PFSK-1 (cell line): Measurements from ENCODE around the gene ATF6B.

Source experiments
- FOXP2 ChIP-seq: optimal IDR thresholded peaks from 2 replicates; pipeline ENCODE3; 2011; ENCODE audit warnings: borderline replicate concordance, control low read depth, inconsistent platforms; ENCODE audit not compliant: insufficient read depth; ENCODE audit errors: extremely low read length, extremely low read depth
- POLR2AphosphoS5 ChIP-seq: IDR thresholded peaks from 2 replicates; pipeline ENCODE4 v1.6.1; 2012; ENCODE audit warnings: low read depth, mild to moderate bottlenecking, control low read depth, low read length, moderate library complexity
- REST ChIP-seq, 2 experiments: IDR thresholded peaks; 2 replicates each; pipeline versions ENCODE4 v1.6.1 to v1.8.0; 2011 to 2012; ENCODE audit warnings: low read depth in 2 of 2, low read length in 2 of 2, control low read depth in 1 of 2, inconsistent platforms in 1 of 2, mild to moderate bottlenecking in 1 of 2, moderate library complexity in 1 of 2; ENCODE audit not compliant: insufficient read depth in 1 of 2
- SIN3A ChIP-seq: IDR thresholded peaks from 2 replicates; pipeline ENCODE4 v1.6.1; 2012; ENCODE audit warnings: mild to moderate bottlenecking, low read length, moderate library complexity, borderline replicate concordance; ENCODE audit not compliant: insufficient read depth
- TAF1 ChIP-seq: IDR thresholded peaks from 2 replicates; pipeline ENCODE4 v1.6.1; 2012; ENCODE audit warnings: low read length, control low read depth, borderline replicate concordance; ENCODE audit not compliant: insufficient read depth

The ATF6B gene

GRCh38 chr6:32147401-32148132 is 19.5 kb upstream of the ATF6B start:
- TF ChIP-seq FOXP2 (no peak), TAF1 (no peak), REST (IDR thresholded peaks at IDR 0.05; ENCODE audit: insufficient read depth in 1 of 2, low read depth in 2 of 2, low read length in 2 of 2) (no peak), POLR2AphosphoS5 (no peak), SIN3A (no peak)

GRCh38 chr6:32146687-32147086 is 18.6 kb upstream of the ATF6B start:
- TF ChIP-seq TAF1 (no peak), REST (IDR thresholded peaks at IDR 0.05; ENCODE audit: insufficient read depth in 1 of 2, low read depth in 2 of 2, low read length in 2 of 2) (no peak), POLR2AphosphoS5 (no peak), SIN3A (no peak), FOXP2 (no peak)

GRCh38 chr6:32146287-32146686 is 18.2 kb upstream of the ATF6B start:
- TF ChIP-seq REST (IDR thresholded peaks at IDR 0.05; ENCODE audit: insufficient read depth in 1 of 2, low read depth in 2 of 2, low read length in 2 of 2) (no peak), POLR2AphosphoS5 (no peak), TAF1 (no peak), FOXP2 (no peak), SIN3A (no peak)

- TF ChIP-seq FOXP2 (no peak), SIN3A (no peak)
Observed at GRCh38 chr6:32140420-32141046, 12.5 kb upstream of the ATF6B start.

GRCh38 chr6:32139590-32139989 is 11.5 kb upstream of the ATF6B start:
- TF ChIP-seq SIN3A (no peak), FOXP2 (no peak), REST (IDR thresholded peaks at IDR 0.05; ENCODE audit: insufficient read depth in 1 of 2, low read depth in 2 of 2, low read length in 2 of 2) (no peak), POLR2AphosphoS5 (no peak), TAF1 (no peak)
